Large intestine (tissue), 3 donors: Measurements from ENCODE around the gene APC. TPM values are rescaled to one million over a fixed set of nuclear protein-coding genes. Genes with fewer than 3 reads are reported as not detected.
"Not testable (repeated sequence)": the region's sequence is repeated elsewhere in the genome, so short reads cannot be mapped to it uniquely, and the experiment has no call there.

Experiments used
- DNase-seq, 2 donors: peaks; one replicate each; pipeline versions ENCODE4 v3.0.0 to v3.0.0-alpha.2; 2013
- H3K27ac ChIP-seq: one replicate; pipeline ENCODE4 v1.5.1; 2013; ENCODE audit warnings: low read length
- H3K27me3 ChIP-seq: 2 replicates; pipeline ENCODE4 v1.6.1; 2013; ENCODE audit warnings: low read length; ENCODE audit not compliant: control insufficient read depth, insufficient read depth
- H3K36me3 ChIP-seq: 2 replicates; pipeline ENCODE4 v1.6.1; 2013; ENCODE audit warnings: low read length; ENCODE audit not compliant: control insufficient read depth, insufficient read depth
- H3K4me1 ChIP-seq: one replicate; pipeline ENCODE4 v1.6.1; 2013; ENCODE audit warnings: low read length; ENCODE audit not compliant: control insufficient read depth, insufficient read depth
- H3K4me3 ChIP-seq: one replicate; pipeline ENCODE4 v1.5.1; 2013; ENCODE audit warnings: low read length
- H3K9me3 ChIP-seq: one replicate; pipeline ENCODE4 v1.6.1; 2013; ENCODE audit warnings: mild to moderate bottlenecking, low read depth, low read length, moderate library complexity; ENCODE audit not compliant: control insufficient read depth
- WGBS: methylation state at CpG from one replicate; pipeline ENCODE4 v1.1.5; 2013; ENCODE audit warnings: low lambda C conversion rate; ENCODE audit not compliant: insufficient coverage; 5-methylcytosine and 5-hydroxymethylcytosine counted together
- polyA plus RNA-seq: library from polyadenylated mRNA; unstranded; fragments of 120-200 nt; gene quantifications from one replicate; pipeline ENCODE4 v1.2.1, GENCODE V29; 2013

APC gene
- polyA plus RNA-seq, 1 donor = 33.7 TPM

DNA sequence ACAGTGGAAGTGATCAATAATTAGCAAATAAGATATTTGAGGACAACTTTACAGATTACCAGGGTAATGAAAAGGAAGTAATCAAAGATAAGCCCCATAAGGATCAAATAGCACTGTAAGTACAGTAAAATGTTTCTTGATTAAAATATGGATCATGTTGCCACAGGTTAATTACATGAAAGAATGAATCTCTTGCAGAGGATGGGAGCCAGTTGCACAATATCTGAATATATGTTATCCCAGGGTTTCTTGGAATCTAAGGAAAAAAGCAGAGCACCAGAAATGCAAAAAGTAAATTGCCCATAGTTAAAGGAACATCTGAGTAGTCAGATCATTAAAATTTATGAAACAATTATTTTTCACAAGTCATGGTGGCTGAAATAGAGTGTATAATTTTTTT lies 109.6 kb downstream of the APC start:
- H3K36me3 ChIP-seq = no peaks in the 10 kb centered on the region
- H3K9me3 ChIP-seq = no peaks in the 10 kb centered on the region
- no peak for DNase-seq
- no peaks in the 10 kb centered on the region for H3K27me3 ChIP-seq
- H3K4me3 ChIP-seq = no peak overlapping the region
- no peak overlapping the region for H3K27ac ChIP-seq
- H3K4me1 ChIP-seq = no peaks in the 10 kb centered on the region

- H3K4me1 ChIP-seq = no peaks in the 10 kb centered on the region
- no peak overlapping the region for H3K4me3 ChIP-seq
- no peaks in the 10 kb centered on the region for H3K36me3 ChIP-seq
- H3K27ac ChIP-seq = no peak overlapping the region
- WGBS = 8% methylated on average over 2 of the region's 8 CpGs
- H3K9me3 ChIP-seq = no peaks in the 10 kb centered on the region
- no peaks in the 10 kb centered on the region for H3K27me3 ChIP-seq
- peak; percentile 29 to 49 for DNase-seq
Observed at GRCh38 chr5:112848116-112848811, 110.6 kb downstream of the APC start.

- 93% methylated on average over 2 of the region's 2 CpGs for WGBS
- Histone ChIP-seq H3K36me3 (no peaks in the 10 kb centered on the region), H3K27me3 (no peaks in the 10 kb centered on the region), H3K4me3 (no peak overlapping the region), H3K4me1 (no peaks in the 10 kb centered on the region), H3K27ac (no peak overlapping the region), H3K9me3 (peaks cover 3% of the 10 kb centered on the region)
- no peak for DNase-seq
Observed at GRCh38 chr5:112849912-112850311, 112.2 kb downstream of the APC start.

GRCh38 chr5:112854651-112855050 lies 117.0 kb downstream of the APC start:
- H3K4me3 ChIP-seq = no peak overlapping the region
- DNase-seq = no peak
- WGBS = 71% methylated on average over 1 of the region's 1 CpG
- no peak overlapping the region for H3K27ac ChIP-seq
- peaks cover 3% of the 10 kb centered on the region for H3K27me3 ChIP-seq
- no peaks in the 10 kb centered on the region for H3K4me1 ChIP-seq
- H3K9me3 ChIP-seq = peaks cover 3% of the 10 kb centered on the region
- H3K36me3 ChIP-seq = no peaks in the 10 kb centered on the region

DNA sequence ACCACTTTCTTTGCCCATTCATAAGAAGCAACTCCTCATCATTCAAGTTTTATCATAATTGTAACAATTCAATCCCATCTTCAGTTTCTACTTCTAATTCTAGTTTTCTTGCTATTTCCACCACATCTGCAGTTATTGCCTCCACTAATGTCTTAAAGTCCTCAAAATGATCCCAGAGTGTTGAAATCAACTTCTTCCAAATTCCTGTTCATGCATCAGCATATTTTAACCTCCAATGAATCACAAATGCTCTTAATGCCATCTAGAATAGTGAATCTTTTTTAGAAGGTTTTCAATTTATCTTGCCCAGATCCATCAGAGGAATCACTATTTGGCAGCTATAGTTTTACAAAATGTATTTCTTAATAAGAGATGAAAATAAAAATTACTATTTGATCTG lies 120.2 kb downstream of the APC start:
- H3K4me3 ChIP-seq = no peak overlapping the region
- DNase-seq = no peak
- peaks cover 3% of the 10 kb centered on the region for H3K27me3 ChIP-seq
- H3K9me3 ChIP-seq = peaks cover 3% of the 10 kb centered on the region
- peaks cover 5% of the 10 kb centered on the region for H3K4me1 ChIP-seq
- no peak overlapping the region for H3K27ac ChIP-seq
- H3K36me3 ChIP-seq = no peaks in the 10 kb centered on the region

GRCh38 chr5:112860571-112860928 lies 122.9 kb downstream of the APC start:
- not testable (repeated sequence) for H3K9me3 ChIP-seq, H3K27me3 ChIP-seq, H3K4me1 ChIP-seq, DNase-seq
- Histone ChIP-seq H3K27ac (peak overlapping the region; percentile 42), H3K36me3 (peaks cover 12% of the 10 kb centered on the region), H3K4me3 (peak overlapping the region; percentile 79)
- no CpG with 5 or more reads among the region's 11 CpGs for WGBS

- WGBS = no CpG with 5 or more reads among the region's 47 CpGs
- H3K4me1 ChIP-seq = peaks cover 5% of the 10 kb centered on the region
Observed at GRCh38 chr5:112860929-112861637, 123.4 kb downstream of the APC start, which contains the start of gene SRP19. TSS of gene SRP19 (plus strand) at chr5:112861287. CDS start at chr5:112861377, 90 bp downstream.

DNA sequence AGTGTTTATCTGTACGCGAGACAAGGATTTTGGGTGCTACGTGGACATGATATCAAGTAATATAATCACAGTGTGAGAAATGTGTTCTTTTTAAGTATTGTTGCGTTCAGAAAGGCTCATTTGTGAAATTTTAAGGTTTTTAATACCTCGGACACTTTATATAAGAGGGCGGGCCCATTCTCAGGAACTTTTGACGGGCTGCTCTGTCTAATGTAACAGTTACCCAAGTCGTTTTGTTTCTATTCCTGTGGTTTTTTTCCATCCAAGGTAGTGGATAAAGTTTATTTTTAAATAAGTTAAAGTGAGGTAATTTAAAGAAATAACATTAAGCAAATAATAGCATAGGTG lies 123.9 kb downstream of the APC start:
- Histone ChIP-seq H3K4me1 (peaks cover 5% of the 10 kb centered on the region), H3K36me3 (peaks cover 16% of the 10 kb centered on the region), H3K27me3 (no peaks in the 10 kb centered on the region), H3K4me3 (peak overlapping the region; percentile 79), H3K27ac (peak overlapping the region; percentile 70), H3K9me3 (no peaks in the 10 kb centered on the region)
- WGBS = no CpG with 5 or more reads among the region's 8 CpGs
- no peak for DNase-seq

More at GRCh38 chr5:112860929-112861637, 123.4 kb downstream of the APC start, which contains the start of gene SRP19:
- H3K27ac ChIP-seq = peak within 1 kb of the TSS; percentile 70
- no peaks in the 10 kb centered on the region for H3K9me3 ChIP-seq
- H3K36me3 ChIP-seq = peaks cover 12% of the 10 kb centered on the region
- H3K4me3 ChIP-seq = peak within 1 kb of the TSS; percentile 79
- peak; percentile 95 to 97 for DNase-seq
- H3K27me3 ChIP-seq = no peaks in the 10 kb centered on the region

DNA sequence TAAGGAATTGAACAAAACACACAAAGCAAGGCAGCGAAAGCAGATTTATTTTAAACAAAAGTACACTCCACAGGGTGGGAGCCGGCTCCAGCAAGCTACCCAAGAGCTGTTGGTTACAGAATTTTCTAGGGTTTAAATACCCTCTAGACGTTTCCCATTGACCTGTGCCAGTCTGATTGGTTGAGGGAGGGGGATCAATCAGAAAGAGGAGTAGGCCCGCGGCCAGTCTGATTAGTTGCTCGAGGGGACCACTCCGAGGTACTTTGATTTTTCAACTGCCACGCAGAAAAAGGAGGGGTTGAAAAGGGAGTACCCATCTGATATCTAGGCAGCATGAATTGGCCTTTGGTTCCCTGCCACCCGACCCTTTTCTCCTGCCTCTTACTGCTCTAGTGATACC lies 124.4 kb downstream of the APC start:
- H3K9me3 ChIP-seq = no peaks in the 10 kb centered on the region
- H3K27ac ChIP-seq = no peak overlapping the region
- peak overlapping the region; percentile 79 for H3K4me3 ChIP-seq
- H3K4me1 ChIP-seq = peaks cover 5% of the 10 kb centered on the region
- no peak for DNase-seq
- H3K27me3 ChIP-seq = no peaks in the 10 kb centered on the region
- H3K36me3 ChIP-seq = peaks cover 19% of the 10 kb centered on the region
- WGBS = no CpG with 5 or more reads among the region's 9 CpGs

DNA sequence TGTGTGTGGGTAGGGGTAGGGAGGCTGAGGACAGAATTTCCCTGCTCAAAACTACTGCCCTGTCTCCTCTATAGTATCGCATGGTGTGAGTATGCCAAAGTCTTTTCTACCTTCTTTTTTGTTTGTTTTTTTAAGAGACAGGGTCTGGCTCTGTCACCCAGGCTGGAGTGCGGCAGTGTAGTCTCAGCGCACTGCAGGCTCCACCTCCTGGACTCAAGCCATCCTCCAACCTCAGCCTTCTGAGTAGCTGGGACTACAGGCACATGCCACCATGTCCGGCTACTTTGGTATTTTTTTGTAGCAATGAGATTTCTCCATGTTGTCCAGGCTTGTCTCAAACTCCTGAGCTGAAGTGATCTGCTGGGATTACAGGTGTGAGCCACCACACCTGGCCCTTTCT lies 125.9 kb downstream of the APC start:
- H3K27me3 ChIP-seq = no peaks in the 10 kb centered on the region
- H3K27ac ChIP-seq = no peak overlapping the region
- H3K4me3 ChIP-seq = no peak overlapping the region
- no peak for DNase-seq
- H3K36me3 ChIP-seq = peaks cover 29% of the 10 kb centered on the region
- no peaks in the 10 kb centered on the region for H3K9me3 ChIP-seq
- WGBS = 80% methylated on average over 1 of the region's 4 CpGs
- peaks cover 5% of the 10 kb centered on the region for H3K4me1 ChIP-seq

- H3K36me3 ChIP-seq = peaks cover 42% of the 10 kb centered on the region
Observed at GRCh38 chr5:112865128-112865527, 127.4 kb downstream of the APC start.

More at GRCh38 chr5:112865128-112865527, 127.4 kb downstream of the APC start:
- DNase-seq = no peak
- H3K27ac ChIP-seq = no peak overlapping the region
- no peaks in the 10 kb centered on the region for H3K9me3 ChIP-seq
- peaks cover 5% of the 10 kb centered on the region for H3K4me1 ChIP-seq
- no peak overlapping the region for H3K4me3 ChIP-seq
- H3K27me3 ChIP-seq = no peaks in the 10 kb centered on the region
- WGBS = 100% methylated on average over 2 of the region's 3 CpGs
